Esophagus muscularis mucosa (tissue), 4 donors: ENCODE data around the gene C17orf58. TPM values are rescaled to one million over a fixed set of nuclear protein-coding genes. Genes with fewer than 3 reads are reported as not detected.
"Not testable (repeated sequence)": the region's sequence is repeated elsewhere in the genome, so short reads cannot be mapped to it uniquely, and the experiment has no call there.

Source experiments
- DNase-seq: peaks from one replicate; pipeline ENCODE4 v3.0.0-alpha.2; 2017; ENCODE audit errors: extremely low spot score
- H3K27ac ChIP-seq, 4 donors: fragments of 200-600 bp; sonication (generic); replicated peaks in 1 of 4; 1 replicate in 3 of 4; 2 replicates in 1 of 4; pipeline ENCODE4 v1.5.1; 2016 to 2019; ENCODE audit warnings: mild to moderate bottlenecking in 1 of 4
- H3K27me3 ChIP-seq, 4 donors: fragments of 200-600 bp; sonication (generic); one replicate each; pipeline versions ENCODE4 v1.5.1 to v1.6.0; 2016 to 2019
- H3K36me3 ChIP-seq, 4 donors: fragments of 200-600 bp; sonication (generic); one replicate each; pipeline ENCODE4 v1.5.1; 2016 to 2019
- H3K4me1 ChIP-seq, 4 donors: fragments of 200-600 bp; sonication (generic); one replicate each; pipeline ENCODE4 v1.5.1; 2016 to 2019
- H3K4me3 ChIP-seq, 4 donors: fragments of 200-600 bp; sonication (generic); 1 replicate in 2 of 4; 2 replicates in 2 of 4; pipeline ENCODE4 v1.5.1; 2016 to 2019; ENCODE audit warnings: mild to moderate bottlenecking in 4 of 4, moderate library complexity in 1 of 4
- H3K9me3 ChIP-seq, 4 donors: fragments of 200-600 bp; sonication (generic); 1 replicate in 3 of 4; 2 replicates in 1 of 4; pipeline ENCODE4 v1.5.1; 2016 to 2019
- CTCF ChIP-seq, 3 experiments: fragments of 200-600 bp in 2 of 3; fragments of 450-650 bp in 1 of 3; sonication (generic) in 2 of 3; IDR thresholded peaks; one replicate each; pipeline ENCODE4 v1.5.1; 2017 to 2019; ENCODE audit warnings: antibody characterized with exemption in 3 of 3, mild to moderate bottlenecking in 2 of 3, moderate library complexity in 1 of 3
- EP300 ChIP-seq: sonication (generic); formaldehyde crosslinking; IDR thresholded peaks from one replicate; pipeline ENCODE4 v1.6.1; 2017; ENCODE audit warnings: antibody characterized with exemption
- POLR2A ChIP-seq: fragments of 450-650 bp; IDR thresholded peaks from one replicate; pipeline ENCODE4 v1.6.1; 2017; ENCODE audit warnings: antibody characterized with exemption, moderate library complexity, mild to moderate bottlenecking, low read depth
- POLR2AphosphoS5 ChIP-seq, 2 donors: sonication (generic); formaldehyde crosslinking; IDR thresholded peaks; one replicate each; pipeline ENCODE4 v1.6.1; 2017; ENCODE audit warnings: antibody characterized with exemption in 2 of 2
- WGBS: methylation state at CpG from one replicate; pipeline ENCODE4 v1.1.5; 2018; 5-methylcytosine and 5-hydroxymethylcytosine counted together
- intact Hi-C: fragments of 100-400 bp; cut with DNase I; formaldehyde crosslinking; loops from one replicate; pipeline ENCODE4 v1.15.1; 2023
- total RNA-seq, 4 donors: library from RNA; depleted of rRNA; stranded (reverse); fragments of >200 nt; gene quantifications; one replicate each; pipeline versions ENCODE4 v1.1.0 to v1.2.1, GENCODE V29; 2016

Gene C17orf58
- total RNA-seq, 4 donors from 2014 or later: 10.3 to 15.0 (median 11.9) TPM

GRCh38 chr17:67983383-67983688 lies 12.9 kb downstream of the C17orf58 start:
- no peak overlapping the region for H3K4me3 ChIP-seq
- intact Hi-C loops: no loop called here
- WGBS: 83% methylated on average over 3 of the region's 3 CpGs
- H3K4me1 ChIP-seq: peaks cover 0 to 3% (median 0%) of the 10 kb centered on the region in 4 donors
- no peak overlapping the region for H3K27ac ChIP-seq
- no peak for TF ChIP-seq EP300
- TF ChIP-seq POLR2AphosphoS5 (IDR thresholded peaks at IDR 0.05): no peak
- no peak for TF ChIP-seq POLR2A
- no peak for TF ChIP-seq CTCF (IDR thresholded peaks at IDR 0.05)
- no peaks in the 10 kb centered on the region for H3K9me3 ChIP-seq
- no peaks in the 10 kb centered on the region for H3K27me3 ChIP-seq
- DNase-seq: no peak
- peaks cover 0 to 32% (median 14%) of the 10 kb centered on the region in 4 donors for H3K36me3 ChIP-seq

- Histone ChIP-seq H3K4me1 (peaks cover 0 to 3% (median 0%) of the 10 kb centered on the region in 4 donors), H3K27me3 (no peaks in the 10 kb centered on the region), H3K4me3 (no peak overlapping the region), H3K36me3 (peaks cover 0 to 32% (median 14%) of the 10 kb centered on the region in 4 donors), H3K9me3 (no peaks in the 10 kb centered on the region), H3K27ac (no peak overlapping the region)
- intact Hi-C loops: no loop called here
- no peak for DNase-seq
- no peak for TF ChIP-seq POLR2A
- TF ChIP-seq EP300: no peak
- no peak for TF ChIP-seq POLR2AphosphoS5 (IDR thresholded peaks at IDR 0.05)
- no peak for TF ChIP-seq CTCF (IDR thresholded peaks at IDR 0.05)
- 75% methylated on average over 8 of the region's 8 CpGs for WGBS
Observed at GRCh38 chr17:67982686-67983382, 13.4 kb downstream of the C17orf58 start.

GRCh38 chr17:67982034-67982640 lies 14.1 kb downstream of the C17orf58 start:
- H3K9me3 ChIP-seq: no peaks in the 10 kb centered on the region

GRCh38 chr17:67980883-67981282 lies 15.4 kb downstream of the C17orf58 start:
- H3K9me3 ChIP-seq, H3K27me3 ChIP-seq, intact Hi-C loops, H3K4me3 ChIP-seq, DNase-seq, H3K4me1 ChIP-seq: not testable (repeated sequence)
- WGBS: 66% methylated on average over 3 of the region's 3 CpGs
- Histone ChIP-seq H3K36me3 (peaks cover 6 to 45% (median 25%) of the 10 kb centered on the region in 4 donors), H3K27ac (peak overlapping the region in 1 of 4 donors; percentile 20)

More at GRCh38 chr17:67982034-67982640, 14.1 kb downstream of the C17orf58 start:
- 54% methylated on average over 9 of the region's 9 CpGs for WGBS
- intact Hi-C loops: no loop called here
- H3K27ac ChIP-seq: no peak overlapping the region
- peaks cover 0 to 35% (median 16%) of the 10 kb centered on the region in 4 donors for H3K36me3 ChIP-seq
- no peaks in the 10 kb centered on the region for H3K27me3 ChIP-seq
- H3K4me3 ChIP-seq: no peak overlapping the region
- TF ChIP-seq EP300 (no peak), CTCF (IDR thresholded peaks at IDR 0.05) (no peak), POLR2A (no peak), POLR2AphosphoS5 (IDR thresholded peaks at IDR 0.05) (no peak)
- no peak for DNase-seq
- peaks cover 0 to 3% (median 0%) of the 10 kb centered on the region in 4 donors for H3K4me1 ChIP-seq

GRCh38 chr17:67980456-67980855 lies 15.8 kb downstream of the C17orf58 start:
- Histone ChIP-seq H3K27ac (peak overlapping the region in 1 of 4 donors; percentile 20), H3K27me3 (no peaks in the 10 kb centered on the region), H3K9me3 (no peaks in the 10 kb centered on the region), H3K36me3 (peaks cover 8 to 50% (median 28%) of the 10 kb centered on the region in 4 donors), H3K4me3 (no peak overlapping the region), H3K4me1 (peaks cover 0 to 3% (median 0%) of the 10 kb centered on the region in 4 donors)
- WGBS: 100% methylated on average over 2 of the region's 2 CpGs
- TF ChIP-seq EP300: no peak
- TF ChIP-seq POLR2AphosphoS5 (IDR thresholded peaks at IDR 0.05): no peak
- no peak for TF ChIP-seq CTCF (IDR thresholded peaks at IDR 0.05)
- intact Hi-C loops: no loop called here
- DNase-seq: no peak

- intact Hi-C loops, H3K9me3 ChIP-seq, H3K27ac ChIP-seq, H3K27me3 ChIP-seq, DNase-seq, H3K4me1 ChIP-seq, H3K4me3 ChIP-seq: not testable (repeated sequence)
- 95% methylated on average over 6 of the region's 6 CpGs for WGBS
- H3K36me3 ChIP-seq: peaks cover 13 to 78% (median 43%) of the 10 kb centered on the region in 4 donors
Observed at GRCh38 chr17:67976306-67976705, 20.0 kb downstream of the C17orf58 start.
